CD4-positive, alpha-beta T cell (primary cell): ENCODE results near the gene SLC1A7. TPM values are rescaled to one million over a fixed set of nuclear protein-coding genes. Genes with fewer than 3 reads are reported as not detected.

Experiments used
- ATAC-seq: fragments of 200-7000 bp; cut with Tn5 transposase; one replicate; pipeline ENCODE4 v1.10.0; 2022; ENCODE audit warnings: mild to moderate bottlenecking; ENCODE audit not compliant: poor library complexity
- CTCF ChIA-PET: fragments of 350-600 bp; sonication (Branson Sonifier 250); formaldehyde crosslinking; loops from one replicate; lab custom pipeline; 2021; ENCODE audit warnings: antibody characterized with exemption, inconsistent platforms; lab: Charles Lee
- POLR2A ChIA-PET: fragments of 350-600 bp; sonication (Branson Sonifier 250); formaldehyde crosslinking; loops from one replicate; lab custom pipeline; 2021; ENCODE audit warnings: antibody characterized with exemption, inconsistent platforms; lab: Charles Lee
- DNase-seq, 14 experiments: peaks; one replicate each; pipeline ENCODE4 v3.0.0-alpha.2; 2013 to 2020; ENCODE audit warnings: mixed read lengths in 2 of 14
- H3K27ac ChIP-seq, 2 donors: one replicate each; pipeline versions ENCODE4 v1.5.1 to v1.7.0; 2013; ENCODE audit warnings: low read length in 2 of 2, low read depth in 1 of 2, mild to moderate bottlenecking in 1 of 2
- H3K27me3 ChIP-seq, 2 experiments: 1 replicate in 1 of 2; 2 replicates in 1 of 2; pipeline versions ENCODE4 v1.6.1 to v1.7.0; 2013; ENCODE audit warnings: low read length in 2 of 2, control low read depth in 1 of 2, mild to moderate bottlenecking in 1 of 2, moderate library complexity in 1 of 2; ENCODE audit not compliant: insufficient read depth in 2 of 2, control insufficient read depth in 1 of 2
- H3K36me3 ChIP-seq: one replicate; pipeline ENCODE4 v1.6.1; 2013; ENCODE audit warnings: low read length, control low read depth; ENCODE audit not compliant: insufficient read depth
- H3K4me1 ChIP-seq: one replicate; pipeline ENCODE4 v1.6.1; 2013; ENCODE audit warnings: low read length, control low read depth; ENCODE audit not compliant: insufficient read depth
- H3K4me3 ChIP-seq: one replicate; pipeline ENCODE4 v1.5.1; 2013; ENCODE audit warnings: mild to moderate bottlenecking, low read length, moderate library complexity
- H3K9me3 ChIP-seq, 2 experiments: 1 replicate in 1 of 2; 2 replicates in 1 of 2; pipeline versions ENCODE4 v1.6.1 to v1.7.0; 2013; ENCODE audit warnings: low read length in 2 of 2, mild to moderate bottlenecking in 2 of 2, control low read depth in 1 of 2, moderate library complexity in 1 of 2; ENCODE audit not compliant: control insufficient read depth in 1 of 2, insufficient read depth in 1 of 2
- H3K27ac Mint-ChIP-seq: one replicate; pipeline ENCODE4 v1.8.0; 2020; ENCODE audit warnings: mixed read lengths
- H3K27me3 Mint-ChIP-seq: one replicate; pipeline ENCODE4 v1.8.0; 2021; ENCODE audit warnings: mixed read lengths
- H3K36me3 Mint-ChIP-seq: one replicate; pipeline ENCODE4 v1.8.0; 2021; ENCODE audit warnings: low read depth, mixed read lengths
- H3K4me1 Mint-ChIP-seq: one replicate; pipeline ENCODE4 v1.8.0; 2021; ENCODE audit warnings: low read depth, mixed read lengths
- H3K4me3 Mint-ChIP-seq: one replicate; pipeline ENCODE4 v1.8.0; 2020; ENCODE audit warnings: mild to moderate bottlenecking, mixed read lengths
- H3K9me3 Mint-ChIP-seq: one replicate; pipeline ENCODE4 v1.8.0; 2020; ENCODE audit warnings: mixed read lengths
- CTCF ChIP-seq: fragments of 200-600 bp; IDR thresholded peaks from one replicate; pipeline ENCODE4 v1.8.0; 2022; ENCODE audit warnings: antibody characterized with exemption, mild to moderate bottlenecking
- intact Hi-C, 2 experiments: fragments of 100-400 bp; cut with DNase I in 1 of 2; cut with micrococcal nuclease in 1 of 2; formaldehyde crosslinking; loops; one replicate each; pipeline versions ENCODE4 v1.15.1 to v1.9.0; 2023 to 2025; cut with DNase I, micrococcal nuclease
- total RNA-seq, 174 experiments: library from RNA in 2 of 174; stranded (reverse) in 2 of 174; gene quantifications; one replicate each; pipeline ENCODE4 v1.2.3 and lab custom pipeline; 2021 to 2026

Gene SLC1A7
- total RNA-seq, 2 experiments from 2014 or later: not detected

GRCh38 chr1:53038566-53038965, 103.9 kb downstream of the SLC1A7 start:
- H3K27ac ChIP-seq: no peak overlapping the region
- Mint-ChIP-seq H3K27me3 (no peaks in the 10 kb centered on the region), H3K4me1 (no peaks in the 10 kb centered on the region), H3K36me3 (peaks cover 55% of the 10 kb centered on the region), H3K9me3 (no peaks in the 10 kb centered on the region), H3K27ac (no peak overlapping the region), H3K4me3 (no peak overlapping the region)
- DNase-seq (no peak), ATAC-seq (no peak)
- no peak overlapping the region for H3K4me3 ChIP-seq
- no peaks in the 10 kb centered on the region for H3K4me1 ChIP-seq
- H3K9me3 ChIP-seq: no peaks in the 10 kb centered on the region
- intact Hi-C loops: no loop called here
- peaks cover 22% of the 10 kb centered on the region for H3K36me3 ChIP-seq
- TF ChIP-seq CTCF: no peak
- POLR2A ChIA-PET: no interaction called here
- H3K27me3 ChIP-seq: no peaks in the 10 kb centered on the region
- CTCF ChIA-PET: no interaction called here

Other genes starting within 250 kb of the SLC1A7 start
- gene ECHDC2, start 220.9 kb downstream of the SLC1A7 start, total RNA-seq: 100 to 1,000 TPM; 121 to 140 TPM
- 10 to 100 TPM; 22.7 to 27.0 TPM for gene SCP2, start 215.4 kb downstream of the SLC1A7 start, total RNA-seq
- gene PODN, start 80.4 kb downstream of the SLC1A7 start, total RNA-seq: not detected
- gene CPT2, start 54.2 kb upstream of the SLC1A7 start, total RNA-seq: 10 to 100 TPM; 10.6 to 12.0 TPM
- 10 to 100 TPM; 28.8 to 28.9 TPM for gene CZIB, start 78.0 kb upstream of the SLC1A7 start, total RNA-seq
- 10 to 100 TPM; 59.1 to 65.2 TPM for gene MAGOH, start 95.9 kb upstream of the SLC1A7 start, total RNA-seq
- gene LRP8, start 185.4 kb upstream of the SLC1A7 start, total RNA-seq: 10 to 100 TPM in 1 of 2 experiments, 1 to 10 TPM in 1; 8.1 to 11.5 TPM